Neutrophil (primary cell): ENCODE measurements around the gene CDR2.

Experiments
- H3K27ac ChIP-seq: fragments of 200-600 bp; sonication (generic); 2 replicates; pipeline ENCODE4 v1.5.1; 2016; ENCODE audit warnings: mild to moderate bottlenecking, moderate library complexity
- H3K27me3 ChIP-seq: fragments of 200-600 bp; sonication (generic); 2 replicates; pipeline ENCODE4 v1.6.0; 2016; ENCODE audit warnings: mild to moderate bottlenecking
- H3K36me3 ChIP-seq: fragments of 200-600 bp; sonication (generic); 2 replicates; pipeline ENCODE4 v1.5.1; 2017
- H3K4me1 ChIP-seq, 2 experiments: fragments of 200-600 bp in 1 of 2; sonication (generic) in 1 of 2; 1 replicate in 1 of 2; 2 replicates in 1 of 2; pipeline versions ENCODE4 v1.5.1 to v1.6.1; 2013 to 2016; ENCODE audit warnings: low read depth in 1 of 2, low read length in 1 of 2, mild to moderate bottlenecking in 1 of 2, moderate library complexity in 1 of 2; ENCODE audit not compliant: control insufficient read depth in 1 of 2, insufficient read depth in 1 of 2
- H3K4me3 ChIP-seq, 2 experiments: fragments of 200-600 bp in 1 of 2; sonication (generic) in 1 of 2; 1 replicate in 1 of 2; 2 replicates in 1 of 2; pipeline ENCODE4 v1.5.1; 2013 to 2016; ENCODE audit warnings: low read depth in 1 of 2, low read length in 1 of 2, mild to moderate bottlenecking in 1 of 2, moderate library complexity in 1 of 2
- H3K9me3 ChIP-seq: fragments of 200-600 bp; sonication (generic); 2 replicates; pipeline ENCODE4 v1.5.1; 2016
- TF ChIP-seq, protein P1 (sequence below): fragments of 200-600 bp; sonication (generic); IDR thresholded peaks from 2 replicates; pipeline ENCODE4 v1.5.1; 2016; ENCODE audit warnings: antibody characterized with exemption

The CDR2 gene

DNA sequence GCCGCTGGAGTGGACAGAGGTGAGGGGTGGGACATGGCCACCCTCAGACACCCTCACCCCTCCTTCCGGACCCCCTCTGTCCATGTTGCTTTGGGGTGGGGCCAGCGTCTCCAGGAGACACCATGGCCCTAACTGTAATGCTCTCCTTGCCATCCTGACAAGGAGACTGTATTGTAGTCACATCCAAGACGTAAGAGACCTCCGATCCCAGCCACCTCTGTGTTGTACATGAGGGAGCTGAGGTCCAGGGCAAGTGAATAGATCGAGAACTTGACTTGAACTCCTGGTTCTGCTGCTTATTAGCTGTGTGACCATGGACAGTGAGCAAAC, 47.0 kb downstream of the CDR2 start:
- no peaks in the 10 kb centered on the region for H3K27me3 ChIP-seq
- peaks cover 59% of the 10 kb centered on the region for H3K36me3 ChIP-seq
- TF ChIP-seq, protein P1, sequence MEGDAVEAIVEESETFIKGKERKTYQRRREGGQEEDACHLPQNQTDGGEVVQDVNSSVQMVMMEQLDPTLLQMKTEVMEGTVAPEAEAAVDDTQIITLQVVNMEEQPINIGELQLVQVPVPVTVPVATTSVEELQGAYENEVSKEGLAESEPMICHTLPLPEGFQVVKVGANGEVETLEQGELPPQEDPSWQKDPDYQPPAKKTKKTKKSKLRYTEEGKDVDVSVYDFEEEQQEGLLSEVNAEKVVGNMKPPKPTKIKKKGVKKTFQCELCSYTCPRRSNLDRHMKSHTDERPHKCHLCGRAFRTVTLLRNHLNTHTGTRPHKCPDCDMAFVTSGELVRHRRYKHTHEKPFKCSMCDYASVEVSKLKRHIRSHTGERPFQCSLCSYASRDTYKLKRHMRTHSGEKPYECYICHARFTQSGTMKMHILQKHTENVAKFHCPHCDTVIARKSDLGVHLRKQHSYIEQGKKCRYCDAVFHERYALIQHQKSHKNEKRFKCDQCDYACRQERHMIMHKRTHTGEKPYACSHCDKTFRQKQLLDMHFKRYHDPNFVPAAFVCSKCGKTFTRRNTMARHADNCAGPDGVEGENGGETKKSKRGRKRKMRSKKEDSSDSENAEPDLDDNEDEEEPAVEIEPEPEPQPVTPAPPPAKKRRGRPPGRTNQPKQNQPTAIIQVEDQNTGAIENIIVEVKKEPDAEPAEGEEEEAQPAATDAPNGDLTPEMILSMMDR, result no peak
- no peak overlapping the region for H3K27ac ChIP-seq
- H3K4me3 ChIP-seq, result no peak overlapping the region
- H3K9me3 ChIP-seq, result no peaks in the 10 kb centered on the region
- H3K4me1 ChIP-seq, result peaks cover 6% of the 10 kb centered on the region in 2 experiments

DNA sequence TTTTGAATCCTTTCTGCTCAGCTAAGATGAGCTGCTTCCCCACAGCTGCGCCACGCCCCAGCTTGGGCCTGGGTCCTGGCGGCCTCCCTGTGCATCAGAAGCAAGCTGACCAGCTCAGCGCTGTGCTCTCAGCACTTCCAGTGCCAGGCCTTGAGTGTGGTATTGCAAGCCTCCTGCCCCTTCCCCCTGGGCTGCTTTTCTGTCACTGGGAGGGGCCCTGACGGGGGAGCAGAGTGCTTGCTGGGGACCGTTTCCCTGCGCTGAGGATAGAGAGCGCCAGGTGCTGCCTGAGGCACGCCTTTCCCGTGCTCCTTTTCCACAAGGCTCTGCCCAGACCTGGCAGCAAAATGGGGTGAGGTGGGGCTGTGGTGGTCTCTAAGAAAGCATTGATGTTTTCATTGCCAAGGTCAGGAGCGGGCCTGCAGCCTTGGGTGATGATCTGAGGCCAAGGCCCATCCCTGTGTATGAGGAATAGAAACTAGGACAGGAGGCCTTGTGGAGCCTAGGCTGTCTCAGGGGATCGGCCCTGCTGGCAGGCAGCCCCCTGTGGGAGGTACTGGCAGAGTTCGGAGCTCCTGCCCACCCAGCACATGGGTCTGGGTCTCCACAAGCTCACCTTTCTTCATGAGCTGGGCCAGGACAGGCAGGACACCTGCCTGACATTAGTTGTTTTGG, 47.5 kb downstream of the CDR2 start:
- TF ChIP-seq, protein P1, result no peak
- H3K27me3 ChIP-seq, result no peaks in the 10 kb centered on the region

DNA sequence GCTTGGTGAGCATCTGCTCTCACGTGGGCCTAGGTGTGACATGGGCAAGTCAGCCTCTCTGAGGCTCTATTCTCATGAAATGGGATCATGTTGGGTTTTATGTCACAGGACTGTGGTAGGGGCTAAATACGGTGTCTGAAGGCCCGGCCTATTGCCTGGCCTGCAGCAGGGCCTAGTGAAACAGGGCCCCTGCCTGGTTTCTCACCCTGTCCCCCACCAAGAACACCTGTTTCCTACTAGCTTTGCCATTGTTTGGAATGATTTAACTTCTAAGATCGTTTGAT, 48.1 kb downstream of the CDR2 start:
- peaks cover 55% of the 10 kb centered on the region for H3K36me3 ChIP-seq
- H3K27me3 ChIP-seq, result no peaks in the 10 kb centered on the region
- TF ChIP-seq, protein P1, result no peak
- H3K4me3 ChIP-seq, result no peak overlapping the region
- no peak overlapping the region for H3K27ac ChIP-seq
- H3K4me1 ChIP-seq, result peaks cover 6 to 9% of the 10 kb centered on the region in 2 experiments
- H3K9me3 ChIP-seq, result no peaks in the 10 kb centered on the region

More for the DNA sequence above, 47.5 kb downstream of the CDR2 start:
- Histone ChIP-seq H3K36me3 (peaks cover 55% of the 10 kb centered on the region), H3K4me3 (no peak overlapping the region), H3K4me1 (peaks cover 6% of the 10 kb centered on the region in 2 experiments), H3K9me3 (no peaks in the 10 kb centered on the region), H3K27ac (no peak overlapping the region)

DNA sequence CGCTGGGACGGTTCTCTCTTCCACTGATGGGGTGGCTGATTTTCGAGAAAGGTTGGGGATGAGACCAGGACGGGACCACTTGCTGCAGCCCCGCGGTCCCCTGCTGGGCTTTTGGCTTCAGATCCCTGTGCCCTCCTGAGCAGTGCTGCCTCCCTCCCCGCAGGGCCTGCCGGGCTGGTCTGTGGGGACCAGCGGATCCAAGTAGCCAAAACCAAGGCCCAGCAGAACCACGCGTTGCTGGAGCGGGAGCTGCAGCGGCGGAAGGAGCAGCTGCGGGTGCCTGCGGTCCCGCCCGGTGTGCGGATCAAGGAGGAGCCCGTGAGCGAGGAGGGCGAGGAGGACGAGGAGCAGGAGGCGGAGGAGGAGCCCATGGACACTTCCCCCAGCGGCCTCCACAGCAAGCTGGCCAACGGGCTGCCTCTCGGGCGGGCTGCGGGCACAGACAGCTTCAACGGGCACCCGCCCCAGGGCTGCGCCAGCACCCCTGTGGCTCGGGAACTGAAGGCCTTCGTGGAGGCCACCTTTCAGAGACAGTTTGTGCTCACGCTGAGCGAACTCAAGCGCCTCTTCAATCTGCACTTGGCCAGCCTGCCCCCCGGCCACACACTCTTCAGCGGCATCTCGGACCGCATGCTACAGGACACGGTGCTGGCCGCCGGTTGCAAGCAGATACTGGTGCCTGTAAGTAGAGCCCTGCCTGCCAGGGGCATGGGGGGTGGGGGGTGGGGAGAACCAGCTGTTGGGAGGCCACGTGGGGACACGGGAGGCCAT, 48.6 kb downstream of the CDR2 start:
- Histone ChIP-seq H3K4me1 (peaks cover 6 to 10% of the 10 kb centered on the region in 2 experiments), H3K4me3 (no peak overlapping the region), H3K9me3 (no peaks in the 10 kb centered on the region), H3K27ac (no peak overlapping the region), H3K27me3 (no peaks in the 10 kb centered on the region), H3K36me3 (peaks cover 55% of the 10 kb centered on the region)
- TF ChIP-seq, protein P1, result no peak

DNA sequence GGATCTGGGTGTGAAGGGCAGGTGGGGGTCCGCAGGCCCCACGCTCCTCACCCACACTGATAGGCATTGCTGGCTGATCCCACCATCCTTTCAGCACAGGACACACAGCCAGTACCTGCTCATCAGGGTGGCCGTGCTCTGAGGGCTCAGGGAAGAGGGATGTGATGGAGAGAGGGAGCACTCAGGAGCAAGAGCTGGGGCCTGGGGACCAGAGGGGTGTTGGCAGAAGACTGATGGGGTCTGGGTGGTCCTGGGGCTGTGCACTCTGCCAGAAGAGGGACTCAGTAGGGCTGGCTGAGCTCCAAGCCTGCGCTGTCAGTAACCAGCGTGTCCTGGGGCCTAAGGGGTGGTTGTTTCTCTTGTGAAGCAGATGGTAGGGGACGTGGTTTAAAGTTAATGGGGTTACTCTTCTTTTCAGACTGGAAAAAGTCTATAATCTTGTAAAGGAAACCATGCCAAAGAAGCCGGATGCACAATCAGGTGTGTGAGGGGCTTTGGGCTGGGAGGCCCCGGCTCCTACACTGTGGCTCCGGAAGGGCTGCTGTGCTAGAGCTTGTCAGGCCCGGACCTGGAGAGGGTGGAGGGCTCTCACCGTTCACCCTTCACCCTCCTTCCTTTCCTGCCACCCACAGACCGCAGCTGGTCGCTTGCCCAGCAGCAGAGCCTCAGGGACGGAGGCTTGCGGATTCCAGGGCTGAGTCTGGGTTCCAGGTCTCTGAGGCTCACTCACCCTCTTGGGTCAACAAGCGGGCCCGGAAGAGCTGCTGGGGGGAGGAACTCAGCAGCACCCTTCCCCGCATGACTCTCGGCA, 49.4 kb downstream of the CDR2 start:
- Histone ChIP-seq H3K27ac (no peak overlapping the region), H3K27me3 (no peaks in the 10 kb centered on the region), H3K36me3 (peaks cover 55% of the 10 kb centered on the region), H3K9me3 (no peaks in the 10 kb centered on the region), H3K4me3 (no peak overlapping the region), H3K4me1 (peaks cover under 1 to 3% of the 10 kb centered on the region in 2 experiments)
- TF ChIP-seq, protein P1, result no peak
